GM20431 (cell line): Measurements from ENCODE around the gene IGF1R.

Experiments used
- in situ Hi-C: fragments of 300-500 bp; cut with MseI, MboI; formaldehyde crosslinking; loops from one replicate; pipeline ENCODE4 v1.15.0; 2020; ENCODE audit warnings: low sequenced_read_pairs; ENCODE audit not compliant: unreplicated experiment

IGF1R gene

DNA sequence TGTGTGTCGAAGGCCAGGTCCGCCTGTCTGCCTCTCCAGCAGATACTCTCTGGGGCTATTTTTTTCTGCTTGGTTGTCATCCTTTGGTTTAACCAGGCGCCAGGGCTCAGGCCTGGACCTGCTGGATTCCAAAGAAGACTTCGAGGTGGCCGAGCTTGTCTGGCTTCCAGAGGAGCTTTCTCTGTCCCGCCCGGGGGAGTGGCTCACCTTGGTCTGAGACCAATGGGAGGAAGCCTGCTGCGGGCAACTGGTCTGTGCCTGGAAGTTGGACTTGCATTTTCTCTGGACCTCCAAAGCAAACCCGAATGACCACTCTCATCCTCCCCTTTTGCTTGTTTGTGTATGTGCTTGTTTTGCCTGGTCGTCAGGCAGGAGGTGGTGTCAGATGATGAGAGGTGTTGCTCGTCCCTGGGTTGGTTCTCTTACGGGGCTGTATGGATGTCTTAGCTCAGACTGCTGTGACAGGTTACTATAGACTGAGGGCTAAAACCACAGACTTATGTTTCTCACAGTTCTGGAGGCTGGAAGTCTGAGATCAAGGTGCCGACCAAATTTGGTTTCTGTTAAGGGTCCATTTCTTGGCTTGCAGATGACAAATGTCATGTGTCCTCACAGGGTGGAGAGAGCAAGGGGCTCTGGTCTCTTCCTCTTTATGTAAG, 19.3 kb downstream of the IGF1R start:
- in situ Hi-C loops, result loop anchor here (25.0 kb wide), 1 partner anchor 155 kb away; no protein-coding TSS in a partner anchor

GRCh38 chr15:98668566-98669308, 20.4 kb downstream of the IGF1R start:
- in situ Hi-C loops, result loop anchor here (25.0 kb wide), 1 partner anchor 156 kb away; no protein-coding TSS in a partner anchor

- in situ Hi-C loops, result loop anchor here (25.0 kb wide), 1 partner anchor 157 kb away; no protein-coding TSS in a partner anchor
These were observed 21.3 kb downstream of the IGF1R start for GRCh38 chr15:98669638-98670037.

DNA sequence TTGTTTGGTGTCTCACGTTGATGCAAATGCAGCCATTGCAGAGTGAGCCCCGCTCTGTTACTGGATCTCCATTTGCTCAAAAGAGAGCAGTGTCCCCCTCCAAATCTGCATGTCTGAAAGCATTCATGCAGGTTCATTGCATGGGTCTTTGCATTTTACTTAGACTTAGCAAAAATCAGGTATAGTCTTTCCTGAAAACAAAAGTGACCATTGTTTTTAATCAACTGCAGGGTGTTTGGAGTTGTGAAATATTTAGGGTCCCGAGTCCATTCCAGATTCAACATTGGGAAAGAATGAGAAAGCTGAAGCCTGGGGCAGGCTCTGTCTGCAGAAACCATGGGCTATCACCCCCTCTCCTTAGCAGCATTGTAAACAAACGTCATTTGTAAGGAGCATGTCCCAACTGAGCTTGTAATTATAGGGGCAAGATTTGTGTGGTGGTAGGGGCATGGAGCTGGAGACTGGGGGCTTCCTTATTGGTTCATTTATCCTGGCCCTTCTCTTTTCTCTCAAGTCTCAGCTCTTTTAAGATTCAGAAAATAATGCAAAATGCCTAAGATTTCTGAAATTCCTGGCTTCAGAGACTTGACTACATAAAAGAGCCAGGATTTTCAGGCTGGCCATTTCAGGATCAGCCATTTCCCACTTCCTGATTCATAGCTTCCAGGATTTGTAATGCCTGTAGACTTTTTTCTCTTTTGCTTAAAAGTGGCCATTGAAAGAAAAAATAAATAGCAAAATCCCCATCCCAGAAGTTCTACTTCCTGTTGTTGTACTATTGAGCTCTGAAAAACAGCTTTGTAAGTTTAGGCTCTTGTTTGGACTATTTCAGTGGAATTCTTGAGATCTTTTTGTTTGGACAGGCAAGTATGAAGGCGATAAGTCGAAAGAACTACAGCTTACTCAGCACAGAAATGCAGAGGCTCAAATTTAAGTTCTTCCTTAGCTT, 23.0 kb downstream of the IGF1R start:
- in situ Hi-C loops, result loop anchor here (25.0 kb wide), 1 partner anchor 159 kb away; no protein-coding TSS in a partner anchor

- in situ Hi-C loops, result loop anchor here (25.0 kb wide), 1 partner anchor 161 kb away; no protein-coding TSS in a partner anchor
These were observed 24.8 kb downstream of the IGF1R start for GRCh38 chr15:98673133-98673532.

- in situ Hi-C loops, result loop anchor here (25.0 kb wide), 1 partner anchor 162 kb away; no protein-coding TSS in a partner anchor
These were observed 26.0 kb downstream of the IGF1R start for GRCh38 chr15:98674336-98674735.

GRCh38 chr15:98676586-98677270, 28.4 kb downstream of the IGF1R start:
- in situ Hi-C loops, result no loop called here

DNA sequence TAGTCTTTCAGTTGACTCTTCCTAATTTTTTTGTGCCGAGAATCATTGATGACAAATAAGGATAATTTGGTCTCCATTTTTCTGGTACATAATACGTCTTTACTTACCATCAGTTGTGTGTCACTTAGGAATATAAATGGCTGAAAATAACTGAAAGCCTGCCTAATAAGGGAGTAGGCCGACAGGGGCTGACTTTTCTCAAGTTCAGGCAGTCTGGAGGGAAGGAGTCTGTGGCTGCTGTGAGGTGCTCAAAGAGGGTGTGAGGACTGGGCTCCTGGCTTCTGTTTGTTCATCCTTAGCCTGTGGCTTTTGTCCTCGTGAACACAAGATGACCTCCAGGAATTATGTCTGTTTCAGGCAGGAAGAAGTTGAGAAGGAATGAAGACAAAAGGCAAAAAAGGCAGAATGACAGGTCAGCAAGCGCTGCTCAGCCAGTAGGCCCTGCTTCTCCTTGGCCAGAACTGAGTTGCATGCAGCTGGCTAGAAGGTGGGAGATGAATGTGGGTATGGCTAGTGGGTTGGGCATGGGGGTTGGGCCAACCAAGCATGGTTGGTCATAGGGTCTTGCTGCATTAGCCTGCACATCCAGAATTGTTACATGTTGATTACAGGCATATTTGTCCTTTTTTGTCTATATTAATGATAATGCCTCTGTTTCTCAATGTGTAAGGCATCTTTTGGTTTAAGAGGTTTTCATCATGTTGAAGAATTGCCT, 29.2 kb downstream of the IGF1R start:
- in situ Hi-C loops, result no loop called here

DNA sequence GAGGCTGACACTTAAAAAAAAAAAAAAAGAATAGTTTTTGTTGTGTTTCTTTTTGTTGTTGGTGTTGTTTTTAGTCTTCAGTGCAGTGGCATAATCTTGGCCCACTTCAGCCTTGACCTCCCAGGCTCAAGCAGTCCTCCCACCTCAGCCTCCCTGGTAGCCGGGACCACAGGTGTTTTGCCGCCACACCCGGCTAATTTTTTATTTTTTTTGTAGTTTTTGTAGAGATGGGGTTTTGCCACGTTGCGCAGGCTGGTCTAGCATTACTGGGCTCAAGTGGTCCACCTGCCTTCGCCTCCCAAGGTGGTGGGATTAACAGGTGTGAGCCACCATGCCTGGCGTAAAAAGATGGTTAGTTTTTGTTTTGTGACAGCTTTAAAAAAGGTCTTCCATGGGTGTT, 30.1 kb downstream of the IGF1R start:
- in situ Hi-C loops, result no loop called here

DNA sequence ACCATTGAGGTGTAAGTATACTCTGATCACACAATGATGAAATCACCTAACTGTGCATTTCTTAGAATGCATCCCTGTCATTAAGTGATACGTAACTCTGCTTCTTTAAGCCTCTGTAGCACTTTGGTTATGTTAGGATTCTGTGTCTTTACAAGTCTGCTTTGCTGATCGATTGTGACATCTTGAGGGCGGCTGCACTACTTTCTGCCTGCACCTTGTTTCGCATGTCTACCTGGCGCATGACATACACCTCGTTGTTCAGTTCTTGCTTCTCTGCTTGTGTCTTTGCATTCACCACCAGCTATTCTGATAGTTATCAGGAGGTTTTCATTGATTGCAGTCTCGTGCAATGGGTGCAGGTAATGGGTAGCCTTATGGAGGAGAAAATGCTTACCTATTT, 32.7 kb downstream of the IGF1R start:
- in situ Hi-C loops, result no loop called here

GRCh38 chr15:98682992-98683701, 34.8 kb downstream of the IGF1R start:
- in situ Hi-C loops, result no loop called here

DNA sequence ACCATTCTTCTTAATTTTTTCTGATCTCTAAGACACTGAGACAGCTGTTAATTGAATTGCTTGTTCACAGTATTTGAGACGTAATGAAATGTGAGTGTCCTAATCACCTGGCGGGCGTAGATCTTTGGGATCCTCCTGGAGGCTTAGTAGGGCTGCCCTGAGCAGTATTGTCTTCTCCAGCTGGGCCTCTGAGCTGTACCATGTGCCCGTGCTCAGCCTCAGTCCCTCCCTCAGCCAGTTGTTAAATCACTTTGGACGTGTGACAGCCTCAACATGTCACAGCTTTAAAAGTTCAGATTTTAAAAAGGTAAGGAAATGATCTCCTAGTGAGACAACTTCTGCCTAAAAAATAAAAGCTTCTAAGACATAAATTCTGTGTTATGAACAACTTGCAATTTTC, 35.5 kb downstream of the IGF1R start:
- in situ Hi-C loops, result no loop called here

GRCh38 chr15:98684436-98684835, 36.1 kb downstream of the IGF1R start:
- in situ Hi-C loops, result no loop called here

GRCh38 chr15:98684995-98685525, 36.7 kb downstream of the IGF1R start:
- in situ Hi-C loops, result no loop called here

GRCh38 chr15:98686983-98687382, 38.6 kb downstream of the IGF1R start:
- in situ Hi-C loops, result no loop called here

DNA sequence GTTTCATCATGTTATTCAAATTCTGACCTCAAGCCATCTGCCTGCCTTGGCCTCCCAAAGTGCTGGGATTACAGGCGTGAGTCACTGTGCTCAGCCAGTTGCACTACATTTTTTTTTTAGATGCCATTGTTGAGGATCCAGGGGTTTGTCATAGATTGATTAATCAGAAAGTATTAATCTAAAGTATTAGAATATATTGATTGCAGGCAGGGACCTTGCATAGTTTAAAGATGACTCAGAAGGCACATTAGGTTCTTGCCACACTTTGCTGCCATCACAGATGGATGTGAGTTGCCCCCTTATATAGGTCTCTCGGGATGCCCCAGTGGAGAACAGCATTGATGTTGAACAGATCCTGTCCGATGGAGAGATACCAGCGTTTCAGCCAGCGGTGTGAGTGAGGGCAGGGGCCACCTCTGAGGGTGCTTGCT, 41.1 kb downstream of the IGF1R start:
- in situ Hi-C loops, result no loop called here

DNA sequence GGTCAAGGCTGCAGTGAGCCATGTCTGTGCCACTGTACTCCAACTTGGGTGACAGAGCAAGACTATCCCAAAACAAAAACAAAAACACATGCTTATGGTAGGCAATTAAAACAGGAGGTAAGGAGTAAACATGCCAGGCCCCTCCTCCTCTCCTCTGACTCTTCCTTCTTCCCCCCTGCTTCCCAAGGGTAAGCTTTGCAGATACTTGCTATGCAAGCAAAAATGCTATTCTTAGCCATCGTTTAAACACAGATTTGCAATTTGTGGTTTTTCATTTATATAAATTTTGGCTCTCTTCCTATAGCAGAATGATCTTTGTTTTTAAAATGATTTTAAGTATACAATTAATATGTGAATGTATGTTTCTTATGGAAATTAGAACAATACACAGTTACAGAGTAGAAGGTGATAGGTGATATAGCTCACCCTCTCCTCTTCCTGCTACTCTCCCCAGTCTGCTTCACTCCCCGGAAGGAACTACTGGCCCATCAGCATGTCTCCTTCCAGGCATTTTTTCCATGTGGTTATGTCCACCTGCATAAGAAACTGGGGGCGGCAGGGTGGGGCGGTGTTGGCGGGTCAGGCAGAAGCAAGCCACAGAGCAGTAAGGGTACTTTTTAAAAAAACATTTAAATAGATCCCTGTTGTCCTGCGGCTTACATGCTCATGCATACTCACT, 42.1 kb downstream of the IGF1R start:
- in situ Hi-C loops, result no loop called here

GRCh38 chr15:98692213-98692612, 43.9 kb downstream of the IGF1R start:
- in situ Hi-C loops, result no loop called here
